Activated naive CD4-positive, alpha-beta T cell treated with anti-CD3 and anti-CD28 coated beads, Interleukin-2, amount 50 U/mL, for 72 hours (primary cell): ENCODE measurements around the gene MCAM. TPM values are rescaled to one million over a fixed set of nuclear protein-coding genes. Genes with fewer than 3 reads are reported as not detected.

Source experiments
- ATAC-seq, 2 donors: fragments of 150-1000 bp; cut with Tn5 transposase; 2 replicates each; pipeline ENCODE4 v1.10.0; 2021; ENCODE audit warnings: mild to moderate bottlenecking in 2 of 2, moderate library complexity in 2 of 2
- DNase-seq, 2 donors: peaks; one replicate each; pipeline ENCODE4 v3.0.0; 2021 to 2022; ENCODE audit warnings: low spot score in 2 of 2
- H3K27ac Mint-ChIP-seq, 2 donors: one replicate each; pipeline ENCODE4 v1.8.0; 2022; ENCODE audit warnings: mild to moderate bottlenecking in 2 of 2, mixed read lengths in 2 of 2
- H3K36me3 Mint-ChIP-seq, 2 donors: one replicate each; pipeline ENCODE4 v1.8.0; 2022; ENCODE audit warnings: mixed read lengths in 2 of 2
- H3K9me3 Mint-ChIP-seq, 2 donors: one replicate each; pipeline ENCODE4 v1.8.0; 2022; ENCODE audit warnings: mixed read lengths in 2 of 2
- total RNA-seq, 2 donors: library from RNA; stranded (reverse); gene quantifications; one replicate each; pipeline ENCODE4 v1.2.3, GENCODE V29; 2022

MCAM gene
- total RNA-seq, 2 donors from 2014 or later, result 3.5 to 15.7 TPM

DNA sequence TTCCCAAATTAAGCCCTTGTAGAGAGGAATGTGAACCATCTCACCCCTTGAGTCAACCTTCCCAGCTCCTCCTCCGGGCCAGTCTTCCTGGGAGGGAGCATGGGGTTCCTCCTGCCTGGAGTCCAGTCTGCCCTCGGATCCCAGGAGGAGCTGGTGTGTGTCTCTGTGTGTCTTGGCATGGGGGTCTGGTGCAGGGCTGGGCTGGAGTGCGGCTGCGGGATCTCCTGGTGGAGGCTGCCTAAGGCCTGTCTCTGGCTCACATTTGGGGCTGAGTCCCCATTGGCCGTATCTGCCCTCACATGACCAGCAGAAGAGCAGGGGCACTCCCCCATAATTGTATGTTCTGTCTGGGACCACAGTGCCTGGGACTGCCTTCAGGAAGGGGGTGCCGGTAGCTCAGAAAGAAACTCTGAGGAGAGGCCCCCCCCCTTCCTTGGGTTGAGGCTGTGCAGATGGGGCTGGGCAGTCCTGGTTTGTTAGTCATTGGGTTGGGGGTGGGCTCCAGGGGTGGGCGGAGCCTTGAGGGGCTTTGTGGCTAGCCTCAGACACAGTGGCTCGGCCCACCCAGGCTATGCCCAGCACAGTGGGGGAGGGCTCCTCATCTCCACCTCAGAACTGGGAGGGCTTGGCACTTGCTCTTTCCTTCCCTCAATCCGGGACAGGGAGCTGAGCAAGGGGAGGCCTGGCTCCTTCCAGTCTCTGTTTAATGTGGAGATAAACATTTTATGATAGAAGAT, 20.8 kb upstream of the MCAM start:
- ATAC-seq, result no peak
- no peak for DNase-seq
- Mint-ChIP-seq H3K9me3 (no peaks in the 10 kb centered on the region), H3K27ac (no peak overlapping the region), H3K36me3 (peaks cover 8 to 18% of the 10 kb centered on the region in 2 donors)

DNA sequence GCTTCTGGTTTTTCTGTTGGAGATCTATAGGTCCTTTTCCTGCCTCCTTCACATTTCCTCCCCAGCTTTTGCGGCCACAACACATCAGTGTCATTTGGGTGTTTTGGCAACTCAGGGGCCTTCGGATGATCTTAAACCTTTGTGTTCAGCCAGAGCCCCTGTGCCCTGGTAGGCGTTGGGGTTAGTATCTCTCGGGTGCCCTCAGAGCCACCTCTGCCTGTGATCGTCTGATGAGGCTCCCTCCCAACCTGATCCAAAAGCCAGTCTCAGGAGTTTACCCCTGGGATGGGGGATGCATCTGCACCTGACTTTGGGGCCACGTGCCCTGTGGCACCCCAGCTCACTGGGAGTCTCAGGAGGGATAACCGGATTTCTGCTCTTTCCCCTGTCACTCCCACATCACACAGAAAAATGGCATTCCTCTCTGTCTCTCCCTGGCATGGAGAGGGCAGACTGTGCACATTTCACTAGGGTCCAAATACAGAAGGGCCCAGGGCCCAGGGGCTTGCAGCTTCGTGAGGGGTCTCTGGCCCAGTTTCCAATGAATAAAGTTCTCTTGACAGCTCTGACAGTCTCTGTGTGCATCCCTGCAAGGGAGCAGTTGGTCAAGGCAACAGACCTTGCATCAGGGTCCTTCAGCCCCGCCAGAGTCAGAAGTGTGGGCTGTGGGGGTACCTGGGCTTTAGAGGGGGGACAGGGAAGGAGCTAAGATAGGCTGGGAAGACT, 20.0 kb upstream of the MCAM start:
- no peak for DNase-seq
- peaks cover 8 to 18% of the 10 kb centered on the region in 2 donors for H3K36me3 Mint-ChIP-seq
- no peak for ATAC-seq
- no peaks in the 10 kb centered on the region for H3K9me3 Mint-ChIP-seq
- H3K27ac Mint-ChIP-seq, result no peak overlapping the region

DNA sequence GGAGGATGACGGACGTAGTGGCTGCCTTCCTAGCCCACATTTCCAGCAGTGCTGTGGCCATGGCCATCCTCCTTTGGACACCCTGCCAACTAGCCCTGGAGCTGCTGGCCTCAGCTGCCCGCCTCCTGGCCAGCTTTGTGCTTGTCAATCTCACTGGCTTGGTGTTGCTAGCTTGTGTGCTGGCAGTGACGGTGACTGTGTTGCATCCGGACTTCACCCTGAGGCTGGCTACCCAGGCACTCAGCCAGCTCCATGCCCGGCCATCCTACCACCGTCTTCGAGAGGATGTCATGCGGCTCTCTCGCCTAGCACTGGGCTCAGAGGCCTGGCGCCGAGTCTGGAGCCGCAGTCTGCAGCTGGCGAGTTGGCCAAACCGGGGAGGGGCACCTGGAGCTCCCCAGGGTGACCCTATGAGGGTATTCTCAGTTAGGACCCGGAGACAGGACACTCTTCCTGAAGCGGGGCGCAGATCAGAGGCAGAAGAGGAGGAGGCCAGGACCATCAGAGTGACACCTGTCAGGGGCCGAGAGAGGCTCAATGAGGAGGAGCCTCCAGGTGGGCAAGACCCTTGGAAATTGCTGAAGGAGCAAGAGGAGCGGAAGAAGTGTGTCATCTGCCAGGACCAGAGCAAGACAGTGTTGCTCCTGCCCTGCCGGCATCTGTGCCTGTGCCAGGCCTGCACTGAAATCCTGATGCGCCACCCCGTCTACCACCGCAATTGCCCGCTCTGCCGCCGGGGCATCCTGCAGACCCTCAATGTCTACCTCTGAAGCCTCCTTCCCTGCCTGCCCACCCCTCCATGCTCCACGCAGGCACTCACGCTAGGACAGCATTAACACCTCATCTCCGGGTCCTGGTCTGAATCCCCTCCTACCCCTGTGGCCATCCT, 19.0 kb upstream of the MCAM start:
- Mint-ChIP-seq H3K9me3 (no peaks in the 10 kb centered on the region), H3K36me3 (peaks cover 8 to 18% of the 10 kb centered on the region in 2 donors), H3K27ac (peak overlapping the region; percentile 91 to 100)
- DNase-seq (no peak), ATAC-seq (no peak)

DNA sequence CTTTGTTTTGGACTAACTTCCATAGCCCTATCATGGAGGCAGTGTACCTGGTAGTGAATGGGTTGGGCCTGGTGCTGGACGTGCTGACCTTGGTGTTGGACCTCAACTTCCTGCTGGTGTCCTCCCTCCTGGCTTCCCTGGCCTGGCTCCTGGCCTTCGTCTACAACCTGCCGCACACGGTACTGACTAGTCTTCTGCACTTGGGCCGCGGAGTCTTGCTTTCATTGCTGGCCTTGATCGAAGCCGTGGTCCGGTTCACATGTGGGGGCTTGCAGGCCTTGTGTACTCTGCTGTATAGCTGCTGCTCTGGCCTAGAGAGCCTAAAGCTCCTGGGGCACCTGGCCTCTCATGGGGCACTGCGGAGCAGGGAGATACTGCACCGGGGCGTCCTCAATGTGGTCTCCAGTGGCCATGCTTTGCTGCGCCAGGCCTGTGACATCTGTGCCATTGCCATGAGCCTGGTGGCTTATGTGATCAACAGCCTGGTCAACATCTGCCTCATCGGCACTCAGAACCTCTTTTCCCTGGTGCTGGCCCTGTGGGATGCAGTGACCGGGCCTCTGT, 18.2 kb upstream of the MCAM start:
- H3K9me3 Mint-ChIP-seq, result no peaks in the 10 kb centered on the region
- no peak for ATAC-seq
- no peak for DNase-seq
- H3K27ac Mint-ChIP-seq, result peak overlapping the region; percentile 91 to 100
- peaks cover 8 to 18% of the 10 kb centered on the region in 2 donors for H3K36me3 Mint-ChIP-seq

DNA sequence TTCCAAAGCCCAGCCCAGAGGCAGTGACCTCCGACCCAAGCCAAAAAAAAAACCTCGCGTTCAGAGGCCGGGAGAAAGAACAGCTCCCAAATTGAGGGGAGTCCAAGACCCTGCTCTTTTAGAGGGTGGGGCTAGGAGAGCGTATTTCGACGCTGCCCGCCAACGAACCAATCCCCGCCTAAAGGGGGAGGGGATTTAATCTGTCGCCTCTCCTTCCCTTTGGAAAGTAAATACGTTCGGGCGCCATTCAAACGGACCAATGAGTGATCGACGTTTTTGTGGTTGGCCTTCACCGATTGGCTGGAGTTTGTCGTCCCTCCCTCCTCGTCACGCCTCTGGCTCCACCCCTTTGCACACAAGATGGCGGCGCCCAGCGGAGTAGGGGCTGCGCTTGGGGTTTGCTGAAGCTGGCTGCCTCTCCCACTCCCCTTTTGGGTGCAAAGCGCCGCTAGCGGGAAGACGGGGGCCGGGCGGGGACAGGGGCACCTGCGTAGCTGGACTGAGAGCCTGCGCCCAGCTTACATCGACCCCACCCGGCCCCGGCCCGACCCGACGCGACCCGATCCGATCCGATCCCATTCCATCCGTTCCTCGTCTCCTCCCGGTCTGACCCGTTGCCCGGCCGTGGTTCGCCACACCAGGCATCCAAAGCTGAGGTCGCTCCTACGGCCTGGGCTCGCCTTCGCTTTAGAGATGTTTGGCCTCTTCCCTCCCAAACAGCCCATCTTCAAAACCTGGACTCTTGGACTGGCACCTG, 17.4 kb upstream of the MCAM start, which contains the start of gene RNF26:
RNF26 (plus strand) TSS at position 354 of the 757 bp plus-strand sequence. CDS start 596 bp downstream, outside the sequence.
- DNase-seq (peak; percentile 88 to 93), ATAC-seq (peak; percentile 95 to 96)
- Mint-ChIP-seq H3K36me3 (peaks cover 8 to 16% of the 10 kb centered on the region in 2 donors), H3K9me3 (no peaks in the 10 kb centered on the region), H3K27ac (peak within 1 kb of the TSS; percentile 91 to 100)

DNA sequence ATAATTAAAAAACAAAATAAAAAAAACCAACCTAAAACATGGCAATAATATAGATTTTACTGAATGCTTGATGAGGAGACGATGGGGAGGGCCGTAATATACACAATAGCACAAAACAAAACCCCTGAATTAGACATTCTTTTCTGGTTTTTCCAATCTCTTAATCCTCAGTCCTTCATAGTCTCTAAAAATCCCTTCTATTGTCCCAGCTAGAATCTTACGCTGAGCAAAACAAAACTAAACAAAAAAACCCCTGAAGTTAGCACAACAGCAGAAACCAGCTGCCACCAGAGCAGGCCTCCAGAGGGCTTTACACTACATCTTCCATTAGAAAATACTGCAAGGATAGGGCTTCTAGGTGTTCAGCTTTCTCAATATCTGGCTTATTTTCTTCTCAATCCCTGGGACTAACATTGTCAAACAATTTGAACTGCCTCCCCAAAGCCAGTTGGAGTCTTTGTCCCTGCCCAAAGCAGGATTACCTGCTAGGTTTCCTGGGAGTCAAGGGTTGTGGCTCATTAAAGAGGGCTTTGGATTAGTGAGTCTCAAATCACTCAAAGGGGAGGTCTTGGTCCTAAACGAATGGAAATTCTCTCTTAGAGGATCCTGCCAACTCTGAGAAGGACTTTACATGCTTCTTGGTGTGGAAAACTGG, 15.3 kb upstream of the MCAM start:
- Mint-ChIP-seq H3K36me3 (peaks cover 8 to 13% of the 10 kb centered on the region in 2 donors), H3K27ac (peak overlapping the region; percentile 6 to 91), H3K9me3 (no peaks in the 10 kb centered on the region)
- ATAC-seq (no peak), DNase-seq (no peak)

DNA sequence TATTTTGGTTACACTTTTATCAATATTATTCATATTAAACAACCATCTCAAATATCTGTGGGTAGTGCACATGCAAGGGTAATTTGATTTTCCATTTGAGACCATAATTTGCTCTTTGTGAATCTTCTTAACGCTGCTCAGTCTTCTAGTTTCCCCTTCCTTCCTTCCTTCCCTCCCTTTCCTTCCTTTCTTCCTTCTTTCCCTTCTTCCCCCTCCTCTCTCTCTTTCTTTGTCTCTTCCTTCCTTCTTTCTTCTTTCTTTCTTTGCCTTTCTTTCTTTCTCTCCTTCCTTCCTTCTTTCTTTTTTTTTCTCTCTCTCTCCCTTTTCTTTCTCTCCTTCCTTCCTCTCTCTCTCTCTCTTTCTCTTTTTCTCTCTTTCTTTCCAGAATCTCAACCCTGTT, 13.3 kb upstream of the MCAM start:
- ATAC-seq, result no peak

DNA sequence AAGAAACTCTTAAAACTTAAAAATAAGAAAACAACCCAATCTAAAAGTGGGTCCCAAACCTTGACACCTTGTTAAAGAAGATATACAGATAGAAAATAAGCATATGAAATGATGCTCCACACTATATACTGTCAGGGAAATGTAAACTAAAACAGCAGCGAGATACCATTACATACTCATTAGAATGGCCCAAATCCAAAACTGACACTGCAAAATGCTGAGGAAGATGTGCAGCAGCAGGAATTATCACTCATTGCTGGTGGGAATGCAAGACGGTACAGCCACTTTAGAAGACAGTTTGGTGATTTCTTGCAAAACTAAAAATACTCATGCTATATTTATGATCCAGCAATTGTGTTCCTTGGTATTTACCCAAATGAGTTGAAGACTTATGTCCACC, 12.4 kb upstream of the MCAM start:
- ATAC-seq (no peak), DNase-seq (no peak)
- Mint-ChIP-seq H3K36me3 (no peaks in the 10 kb centered on the region), H3K27ac (no peak overlapping the region), H3K9me3 (no peaks in the 10 kb centered on the region)

More for the DNA sequence above, 13.3 kb upstream of the MCAM start:
- no peak for DNase-seq
- Mint-ChIP-seq H3K36me3 (peaks cover 8% of the 10 kb centered on the region in 2 donors), H3K27ac (no peak overlapping the region), H3K9me3 (no peaks in the 10 kb centered on the region)

DNA sequence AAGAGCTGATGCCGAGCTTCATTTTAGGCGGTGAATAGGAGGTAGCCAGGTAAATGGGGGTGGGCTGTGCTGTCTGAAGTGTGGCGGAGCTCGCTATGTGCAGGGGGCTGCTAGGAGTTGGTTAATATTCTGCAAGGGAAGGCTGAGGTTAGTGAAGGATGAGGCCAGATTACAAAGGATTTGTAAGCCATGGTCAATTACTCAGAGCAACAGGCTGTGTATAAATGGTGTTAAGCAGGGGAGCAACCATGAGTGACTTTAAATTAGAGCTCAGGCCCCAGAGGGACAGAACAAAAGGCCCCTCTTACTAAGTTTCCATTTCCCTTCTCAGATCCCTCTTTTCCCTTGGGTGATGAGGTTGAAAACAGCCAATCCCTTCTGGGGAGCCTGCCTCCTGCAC, 7.3 kb upstream of the MCAM start:
- DNase-seq (no peak), ATAC-seq (no peak)
- Mint-ChIP-seq H3K9me3 (no peaks in the 10 kb centered on the region), H3K27ac (no peak overlapping the region), H3K36me3 (no peaks in the 10 kb centered on the region)

DNA sequence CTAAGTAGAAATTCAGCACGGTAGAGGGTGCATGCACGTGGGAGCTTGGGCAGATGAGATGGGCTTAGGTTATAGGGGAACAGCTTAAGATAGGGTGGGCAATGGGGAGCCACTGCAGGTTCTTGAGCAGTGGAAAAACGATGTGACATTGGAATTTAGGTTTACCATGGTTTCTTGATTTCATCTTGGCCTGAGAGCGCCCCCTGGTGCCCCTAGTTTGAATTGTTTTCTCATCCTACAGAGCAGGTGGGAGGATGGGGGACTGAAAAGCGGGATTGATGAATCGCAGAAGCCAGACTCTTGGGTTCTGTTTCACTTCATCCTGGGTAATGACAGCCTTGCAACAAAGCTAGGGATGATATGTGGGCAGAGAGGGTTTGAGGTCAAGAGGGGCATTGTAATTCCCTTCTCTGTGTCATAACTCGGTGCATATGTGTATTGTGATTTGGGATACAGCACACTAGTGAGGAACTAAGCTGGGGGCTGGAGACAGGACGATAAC, 6.7 kb upstream of the MCAM start:
- no peaks in the 10 kb centered on the region for H3K9me3 Mint-ChIP-seq
- DNase-seq (peak; percentile 73 to 89), ATAC-seq (peak; percentile 10 to 30)
- no peaks in the 10 kb centered on the region for H3K36me3 Mint-ChIP-seq
- no peak overlapping the region for H3K27ac Mint-ChIP-seq

DNA sequence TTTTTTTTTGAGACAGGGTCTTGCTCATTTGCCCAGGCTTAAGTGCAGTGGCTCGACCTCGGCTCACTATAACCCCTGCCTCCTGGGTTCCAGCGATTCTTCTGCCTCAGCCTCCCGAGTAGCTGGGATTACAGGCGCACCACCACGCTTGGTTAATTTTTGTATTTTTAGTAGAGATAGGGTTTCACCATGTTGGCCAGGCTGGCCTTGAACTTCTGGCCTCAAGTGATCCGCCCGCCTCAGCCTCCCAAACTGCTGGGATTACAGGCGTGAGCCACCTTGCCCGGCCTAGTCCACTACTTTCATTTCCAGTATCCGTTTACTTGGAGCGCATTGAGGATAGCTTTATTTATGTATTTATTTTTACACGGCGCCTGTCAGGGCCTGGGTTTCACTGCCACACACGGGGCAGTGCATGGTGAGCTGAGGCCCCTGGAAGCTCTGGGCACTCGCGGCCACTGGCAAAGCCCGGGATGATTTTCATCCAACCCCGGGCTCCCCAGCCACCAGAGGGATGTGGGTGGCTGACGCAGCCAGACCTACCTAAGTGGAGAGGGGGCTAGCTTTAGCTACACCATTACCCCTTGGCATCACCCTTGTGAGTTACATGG, 6.1 kb upstream of the MCAM start:
- ATAC-seq, result no peak
- no peak overlapping the region for H3K27ac Mint-ChIP-seq
- H3K9me3 Mint-ChIP-seq, result no peaks in the 10 kb centered on the region
- no peaks in the 10 kb centered on the region for H3K36me3 Mint-ChIP-seq
- DNase-seq, result peak in 1 of 2 donors; percentile 46

DNA sequence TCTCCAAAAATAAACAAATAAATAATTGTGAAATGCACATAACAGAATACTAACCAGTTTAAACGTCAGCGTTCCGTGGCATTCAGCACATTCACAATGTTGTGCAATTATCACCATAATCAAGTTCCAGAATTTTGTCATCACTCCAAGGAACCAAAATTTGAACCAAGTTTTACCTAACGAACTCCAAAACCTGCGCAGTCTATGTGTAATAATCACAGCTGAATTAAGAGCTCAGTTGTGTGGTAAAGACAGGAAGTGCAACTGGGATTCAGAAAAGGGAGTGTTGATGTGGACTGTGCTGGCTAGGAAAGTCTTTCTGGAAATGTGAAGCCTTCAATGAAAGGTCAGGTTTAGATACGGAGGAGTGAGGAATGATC, 5.4 kb upstream of the MCAM start:
- ATAC-seq (no peak), DNase-seq (no peak)
- H3K9me3 Mint-ChIP-seq, result no peaks in the 10 kb centered on the region
- no peaks in the 10 kb centered on the region for H3K36me3 Mint-ChIP-seq
- H3K27ac Mint-ChIP-seq, result no peak overlapping the region

DNA sequence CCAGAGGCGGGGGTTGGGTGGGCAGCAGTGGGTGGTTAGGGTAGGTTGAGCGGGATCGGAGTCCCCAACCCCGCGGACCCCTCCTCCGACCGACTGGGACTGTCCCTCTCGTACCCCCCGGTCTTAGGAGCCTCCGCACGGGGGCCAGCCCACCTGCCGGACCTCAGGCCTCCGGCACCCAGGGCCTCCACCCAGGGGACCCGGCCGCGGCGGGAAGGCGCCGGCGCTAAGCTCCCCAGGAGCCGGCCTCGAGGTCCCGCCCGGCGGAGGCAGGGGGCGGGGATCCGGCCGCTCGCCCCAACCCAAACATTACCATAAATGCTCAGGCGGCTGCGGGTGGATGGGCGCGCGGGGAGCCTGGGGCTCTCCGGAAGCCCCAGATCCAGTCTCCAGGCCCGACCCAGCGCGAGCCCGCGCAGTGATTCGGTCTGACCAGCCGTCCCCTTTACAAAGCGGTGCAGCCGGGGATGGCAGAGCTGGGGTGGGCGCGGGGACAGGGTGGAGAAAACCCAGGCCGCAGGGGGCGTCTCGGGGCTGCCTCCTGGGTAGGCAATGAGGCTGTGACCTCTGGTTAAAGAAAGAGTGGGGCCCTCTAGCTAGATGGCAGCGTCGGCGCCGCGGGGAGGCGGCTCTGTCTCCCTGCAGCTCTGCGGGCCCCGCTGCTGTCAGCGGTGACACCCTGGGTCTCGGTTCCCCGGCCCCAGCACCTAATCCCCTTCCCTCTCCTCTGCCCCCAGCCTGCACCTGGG, 4.0 kb upstream of the MCAM start:
- Mint-ChIP-seq H3K9me3 (no peaks in the 10 kb centered on the region), H3K36me3 (no peaks in the 10 kb centered on the region), H3K27ac (peak overlapping the region; percentile 80 to 81)
- ATAC-seq (peak; percentile 72 to 80), DNase-seq (peak; percentile 72 to 78)

DNA sequence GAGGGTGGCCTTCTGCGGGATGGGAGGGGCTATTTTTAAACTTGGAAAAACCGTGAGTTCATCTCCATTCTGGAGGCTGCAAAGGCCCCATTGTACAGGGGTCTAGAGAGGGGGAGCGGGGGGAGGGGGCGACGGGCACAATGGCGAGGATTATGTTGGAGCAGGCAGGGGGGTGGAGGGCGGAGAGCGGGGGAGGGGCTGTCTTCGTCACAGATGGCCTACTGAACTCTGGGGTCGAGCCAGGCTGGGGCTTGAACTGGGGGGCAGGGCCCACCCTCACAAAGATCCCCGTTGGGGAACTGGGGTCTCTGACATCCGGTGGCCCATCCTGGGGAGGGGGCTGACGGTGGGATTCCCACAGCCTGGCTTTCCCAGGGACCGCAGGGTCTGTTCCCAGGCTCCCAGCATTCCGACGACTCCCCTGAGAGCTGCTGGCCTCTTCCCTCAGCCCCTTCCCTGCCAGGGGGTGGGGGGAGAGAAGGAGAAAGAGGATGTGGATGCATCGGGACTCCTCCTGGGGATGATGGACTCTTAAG, 3.4 kb upstream of the MCAM start:
- no peaks in the 10 kb centered on the region for H3K9me3 Mint-ChIP-seq
- ATAC-seq, result no peak
- no peak overlapping the region for H3K27ac Mint-ChIP-seq
- no peaks in the 10 kb centered on the region for H3K36me3 Mint-ChIP-seq
- DNase-seq, result peak in 1 of 2 donors; percentile 53
